C4-2B (cell line): ENCODE measurements around the gene VCAN.

Experiments used
- ZFX ChIP-seq: fragments of 450-650 bp; IDR thresholded peaks from 2 replicates; pipeline ENCODE4 v1.6.1; 2017
- TF ChIP-seq, protein P1 (sequence below): fragments of 450-650 bp; conservative IDR thresholded peaks from 2 replicates; pipeline ENCODE4 v1.5.1; 2017; ENCODE audit warnings: mild to moderate bottlenecking

DNA sequence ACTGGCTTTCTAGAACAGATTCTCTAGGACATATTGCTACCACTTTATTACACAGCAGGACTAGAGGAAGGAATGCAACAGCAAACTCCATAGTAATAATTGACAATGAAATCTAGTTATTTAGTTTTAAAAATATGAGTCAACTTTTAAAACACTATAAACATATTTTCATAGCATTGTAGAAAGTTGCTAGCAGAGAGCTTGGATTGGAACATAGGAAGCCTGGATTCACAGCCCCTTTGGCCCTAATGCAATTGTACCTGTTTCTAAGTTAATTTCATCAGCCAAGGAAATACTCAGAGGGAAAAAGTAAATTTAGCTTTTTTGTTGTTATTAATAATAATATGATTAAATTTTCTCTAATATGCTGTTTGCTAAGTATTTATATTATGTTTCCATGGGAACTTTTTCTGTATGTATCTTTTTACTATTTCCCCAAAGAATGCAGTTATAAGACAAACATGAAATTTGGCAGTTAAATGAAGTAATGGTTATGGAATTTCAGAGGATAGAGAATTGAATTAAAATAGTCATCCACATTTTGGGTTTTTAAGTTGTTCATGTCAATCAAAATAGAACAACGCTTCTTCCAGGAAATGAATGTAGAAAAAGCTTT, 45.6 kb downstream of the VCAN start:
- TF ChIP-seq, protein P1, sequence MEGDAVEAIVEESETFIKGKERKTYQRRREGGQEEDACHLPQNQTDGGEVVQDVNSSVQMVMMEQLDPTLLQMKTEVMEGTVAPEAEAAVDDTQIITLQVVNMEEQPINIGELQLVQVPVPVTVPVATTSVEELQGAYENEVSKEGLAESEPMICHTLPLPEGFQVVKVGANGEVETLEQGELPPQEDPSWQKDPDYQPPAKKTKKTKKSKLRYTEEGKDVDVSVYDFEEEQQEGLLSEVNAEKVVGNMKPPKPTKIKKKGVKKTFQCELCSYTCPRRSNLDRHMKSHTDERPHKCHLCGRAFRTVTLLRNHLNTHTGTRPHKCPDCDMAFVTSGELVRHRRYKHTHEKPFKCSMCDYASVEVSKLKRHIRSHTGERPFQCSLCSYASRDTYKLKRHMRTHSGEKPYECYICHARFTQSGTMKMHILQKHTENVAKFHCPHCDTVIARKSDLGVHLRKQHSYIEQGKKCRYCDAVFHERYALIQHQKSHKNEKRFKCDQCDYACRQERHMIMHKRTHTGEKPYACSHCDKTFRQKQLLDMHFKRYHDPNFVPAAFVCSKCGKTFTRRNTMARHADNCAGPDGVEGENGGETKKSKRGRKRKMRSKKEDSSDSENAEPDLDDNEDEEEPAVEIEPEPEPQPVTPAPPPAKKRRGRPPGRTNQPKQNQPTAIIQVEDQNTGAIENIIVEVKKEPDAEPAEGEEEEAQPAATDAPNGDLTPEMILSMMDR = no peak
- TF ChIP-seq ZFX = no peak
